GM19328 (cell line): ENCODE measurements around the gene BACH2.
A peak's percentile ranks its signal among the peaks of the same experiment; 100 is the strongest.
"Not testable (repeated sequence)": the region's sequence is repeated elsewhere in the genome, so short reads cannot be mapped to it uniquely, and the experiment has no call there.

Experiments used
- ATAC-seq: cut with Tn5 transposase; IDR thresholded peaks from one replicate; pipeline ENCODE4 v1.9.1; 2021; ENCODE audit warnings: mild to moderate bottlenecking, moderate library complexity; ENCODE audit not compliant: unreplicated experiment

BACH2 gene

DNA sequence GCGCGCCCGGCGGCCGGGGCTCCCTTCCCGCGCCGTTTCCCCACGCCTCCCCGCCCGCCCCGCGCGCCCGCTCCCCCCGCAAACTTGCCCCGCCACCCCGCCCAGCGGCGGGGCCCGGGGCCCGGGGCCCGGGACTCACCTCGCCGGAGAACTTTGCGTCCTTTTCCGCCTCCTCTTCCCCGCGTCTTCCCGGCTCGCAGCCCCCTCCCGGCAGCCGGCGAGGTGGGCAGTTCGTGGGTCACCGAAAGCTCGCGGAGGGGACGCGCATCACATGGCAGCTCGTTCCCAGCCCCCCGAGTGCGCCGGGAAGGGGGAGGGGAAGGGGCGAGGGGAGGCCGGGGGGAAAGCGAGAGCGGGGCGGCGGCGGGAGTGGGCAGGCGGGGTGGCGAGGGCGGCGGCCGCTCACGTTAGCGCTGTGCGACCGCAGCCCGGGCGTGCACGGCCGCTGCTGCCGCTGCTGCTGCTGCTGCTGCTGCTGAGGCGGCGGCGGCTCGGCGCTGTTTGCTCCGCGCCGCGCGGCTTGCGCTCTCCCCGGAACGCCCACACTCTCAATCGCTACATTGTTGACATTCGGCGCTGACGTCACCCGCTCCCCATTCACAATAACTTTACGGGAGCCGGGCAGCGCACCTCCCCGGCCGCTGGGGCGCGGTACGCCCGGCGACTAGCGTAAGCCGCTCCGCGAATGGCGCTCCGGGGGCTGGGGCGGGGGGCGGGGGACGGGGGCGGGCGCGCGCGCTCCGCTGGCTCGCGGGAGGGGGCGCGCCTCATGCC lies at the start of gene BACH2:
TSS of gene BACH2 (minus strand) at position 503 of the 774 bp plus-strand sequence. CDS start 287,999 bp downstream, outside the sequence.
- peak; percentile 47 for ATAC-seq

DNA sequence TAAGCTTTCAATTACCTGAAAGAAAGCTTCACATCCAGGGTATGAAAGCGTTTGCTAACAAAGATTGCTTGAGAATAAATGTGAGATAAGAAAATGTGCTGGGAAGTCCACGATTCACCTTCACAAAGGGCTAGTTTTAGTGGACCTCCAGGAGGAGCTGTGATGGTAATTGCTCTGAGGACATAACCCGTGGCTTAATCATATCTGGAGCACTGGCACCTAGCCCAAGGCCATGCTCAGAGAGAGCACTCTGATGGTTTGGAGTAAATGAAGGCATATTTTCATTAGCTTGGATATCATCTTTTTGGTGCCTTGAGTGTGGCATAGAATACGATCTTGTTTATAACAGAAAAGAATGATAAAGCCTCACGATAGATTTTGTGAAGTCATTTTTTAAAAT lies 46.9 kb upstream of the BACH2 start:
- no peak for ATAC-seq

DNA sequence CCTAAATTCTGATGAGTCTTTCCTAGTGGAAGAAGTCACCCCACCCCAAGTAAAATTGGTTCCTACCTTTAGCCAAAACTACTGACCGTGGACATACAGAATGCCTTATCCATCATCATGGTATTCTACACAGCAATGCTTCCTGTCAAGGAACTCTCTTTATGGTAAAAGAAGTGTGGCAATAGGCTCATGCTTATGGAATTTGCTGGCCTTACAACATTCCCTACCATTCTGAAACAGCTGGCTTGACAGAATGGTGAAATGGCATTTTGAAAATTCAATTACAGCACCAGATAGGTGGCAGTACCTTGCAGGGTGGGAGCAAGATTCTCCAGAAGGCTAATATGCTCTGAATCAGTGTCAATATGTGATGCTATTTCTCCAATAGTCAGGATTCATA lies 41.8 kb upstream of the BACH2 start:
- no peak for ATAC-seq

DNA sequence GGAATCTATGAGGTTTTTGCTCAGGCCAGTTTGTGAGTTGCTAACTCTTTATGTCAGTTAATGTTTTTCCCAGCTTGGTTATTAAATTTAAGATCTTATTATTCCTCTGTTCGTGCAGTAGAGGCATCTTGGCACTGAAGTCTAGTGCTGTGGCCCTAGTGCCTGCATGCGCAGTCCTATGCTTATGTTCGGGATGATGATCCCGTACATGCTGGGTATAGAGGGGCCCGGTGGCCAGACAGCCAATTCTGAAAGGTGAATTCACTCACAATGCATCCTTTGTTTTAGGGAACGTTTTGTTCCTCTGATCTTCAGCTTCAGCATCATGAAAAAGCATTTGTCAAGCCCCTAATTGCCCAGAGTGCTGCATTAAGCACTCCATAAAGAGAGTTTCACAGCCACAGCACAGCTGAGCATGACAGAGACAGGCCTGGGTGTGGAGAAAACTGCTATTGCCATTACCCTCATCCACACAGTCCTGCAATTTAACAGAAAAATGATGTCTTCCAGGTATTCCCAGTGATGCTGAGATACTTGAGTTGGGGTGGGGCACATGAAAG lies 39.8 kb upstream of the BACH2 start:
- ATAC-seq = no peak

DNA sequence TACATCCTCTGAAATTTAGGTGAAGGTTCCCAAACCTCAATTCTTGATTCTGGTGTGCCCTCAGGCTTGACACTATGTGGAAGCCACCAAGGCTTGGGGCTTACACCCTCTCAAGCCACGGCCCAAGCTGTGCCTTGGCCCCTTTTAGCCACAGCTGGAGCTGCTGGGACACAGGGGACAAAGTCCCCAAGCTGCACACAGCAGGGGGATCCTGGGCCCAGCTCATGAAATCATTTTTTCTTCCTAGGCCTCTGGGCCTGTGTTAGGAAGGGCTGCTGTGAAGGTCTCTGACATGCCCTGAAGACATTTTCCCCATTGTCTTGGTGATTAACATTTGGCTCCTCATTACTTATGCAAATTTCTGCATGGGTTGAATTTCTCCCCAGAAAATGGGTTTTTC lies 37.3 kb upstream of the BACH2 start:
- ATAC-seq = no peak

DNA sequence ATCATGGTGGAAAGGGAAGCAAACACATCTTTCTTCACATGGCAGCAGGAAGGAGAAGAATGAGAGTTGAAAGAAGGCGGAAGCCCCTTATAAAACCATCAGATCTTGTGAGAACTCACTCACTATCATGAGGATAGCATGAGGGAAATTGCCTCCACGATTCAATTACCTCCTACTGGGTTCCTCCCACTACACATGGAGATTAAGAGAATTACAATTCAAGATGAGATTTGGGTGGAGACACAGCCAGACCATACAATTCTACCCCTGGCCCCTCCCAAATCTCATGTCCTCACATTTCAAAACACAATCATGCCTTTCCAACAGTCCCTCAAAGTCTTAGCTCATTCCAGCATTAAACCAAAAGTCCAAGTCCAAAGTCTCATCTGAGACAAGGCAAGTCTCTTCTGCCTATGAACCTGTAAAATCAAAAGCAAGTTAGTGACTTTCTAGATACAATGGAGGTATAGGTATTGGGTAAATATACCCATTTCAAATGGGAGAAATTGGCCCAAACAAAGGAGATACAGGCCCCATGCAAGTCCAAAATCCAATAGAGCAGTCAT lies 36.4 kb upstream of the BACH2 start:
- not testable (repeated sequence) for ATAC-seq

DNA sequence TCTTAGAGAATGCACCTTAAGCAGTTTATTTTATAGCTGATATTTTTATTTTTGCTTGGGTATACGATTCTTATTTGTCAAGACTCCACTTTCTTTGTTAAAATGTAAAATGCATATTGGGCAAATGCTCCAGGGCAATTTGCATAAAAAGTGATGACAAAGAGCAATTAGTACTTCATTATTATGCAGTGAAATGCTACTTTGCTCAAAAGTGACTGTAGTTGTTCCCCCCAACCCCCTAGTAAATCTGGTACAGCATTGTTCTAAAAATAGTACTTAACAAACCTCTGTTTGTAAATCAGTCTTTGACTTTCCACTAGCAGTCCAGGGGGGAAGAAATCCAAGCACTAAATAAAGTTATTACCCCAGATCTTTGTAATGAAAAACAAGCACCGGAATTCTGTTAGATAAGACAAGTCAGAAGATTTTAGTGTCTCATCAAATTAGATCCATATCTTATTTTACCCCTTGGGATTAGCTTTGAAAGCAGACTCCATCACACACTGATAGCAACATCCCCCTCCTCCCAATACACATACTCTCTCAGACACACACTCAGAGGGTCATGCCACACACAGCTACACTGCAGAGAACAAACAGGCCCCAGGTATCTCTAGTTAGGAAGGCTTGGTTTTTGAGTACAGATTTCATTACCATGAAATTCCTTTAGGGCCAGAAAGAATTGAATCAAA lies 32.9 kb upstream of the BACH2 start:
- ATAC-seq = no peak

DNA sequence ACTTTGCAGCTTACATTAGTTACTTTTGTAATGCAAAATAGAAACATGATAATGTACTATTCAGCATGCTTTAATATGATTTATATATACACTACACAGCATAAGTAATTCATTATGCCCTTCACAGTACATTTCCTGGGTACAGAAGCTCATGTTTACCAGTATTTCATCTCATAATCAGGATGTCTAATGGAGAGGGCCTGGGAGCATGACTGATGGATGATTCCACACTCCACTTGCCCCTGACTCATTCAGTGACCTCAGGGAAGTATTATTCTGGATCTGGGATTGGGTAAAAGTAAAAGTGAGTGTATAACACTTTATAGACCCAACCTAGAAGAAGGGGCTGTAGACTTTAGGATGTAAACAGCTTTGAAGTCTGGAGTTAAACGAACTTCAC lies 31.4 kb upstream of the BACH2 start:
- no peak for ATAC-seq

DNA sequence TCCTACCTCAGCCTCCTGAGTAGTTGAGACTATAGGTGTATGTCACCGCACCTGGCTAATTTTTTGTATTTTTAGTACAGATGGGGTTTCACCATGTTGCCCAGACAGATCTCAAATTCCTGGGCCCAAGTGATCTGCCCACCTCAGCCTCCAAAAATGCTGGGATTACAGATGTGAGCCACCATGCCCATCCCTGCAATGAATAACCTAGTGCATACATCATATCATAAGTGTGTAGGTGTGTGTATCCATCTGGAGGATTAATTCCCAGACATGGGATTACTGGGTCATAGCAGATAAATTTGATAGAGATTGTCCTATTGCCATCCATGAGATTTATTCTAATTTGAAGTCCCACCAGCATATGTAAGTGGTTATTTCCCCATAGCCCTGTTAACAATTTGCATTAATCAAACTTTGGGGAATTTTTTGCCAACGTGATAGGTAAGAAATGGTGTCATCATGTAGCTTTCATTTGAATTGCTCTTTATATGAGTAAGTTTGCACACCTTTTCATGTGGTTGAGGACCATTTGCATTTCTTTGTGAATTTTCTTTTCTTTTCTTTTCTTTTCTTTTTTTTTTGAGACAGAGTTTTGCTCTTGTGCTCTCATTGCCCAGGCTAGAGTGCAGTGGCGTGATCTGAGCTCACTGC lies 29.9 kb upstream of the BACH2 start:
- no peak for ATAC-seq

DNA sequence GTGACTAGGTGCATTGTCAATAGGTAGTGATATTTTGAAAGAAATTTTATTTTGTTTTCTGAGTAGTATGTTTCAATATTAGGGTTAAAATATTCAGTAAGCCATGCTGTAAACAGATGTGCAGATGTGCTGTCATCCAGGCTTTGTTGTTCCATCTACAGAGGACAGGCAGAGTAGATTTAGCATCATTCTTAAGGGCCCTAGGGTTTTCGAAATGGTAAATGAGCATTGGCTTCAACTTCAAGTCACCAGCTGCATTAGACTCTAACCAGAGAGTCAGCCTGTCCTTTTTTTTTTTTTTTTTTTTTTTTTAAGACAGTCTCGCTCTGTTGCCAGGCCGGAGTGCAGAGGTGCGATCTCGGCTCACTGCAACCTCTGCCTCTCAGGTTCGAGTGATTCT lies 27.1 kb upstream of the BACH2 start:
- ATAC-seq = no peak

DNA sequence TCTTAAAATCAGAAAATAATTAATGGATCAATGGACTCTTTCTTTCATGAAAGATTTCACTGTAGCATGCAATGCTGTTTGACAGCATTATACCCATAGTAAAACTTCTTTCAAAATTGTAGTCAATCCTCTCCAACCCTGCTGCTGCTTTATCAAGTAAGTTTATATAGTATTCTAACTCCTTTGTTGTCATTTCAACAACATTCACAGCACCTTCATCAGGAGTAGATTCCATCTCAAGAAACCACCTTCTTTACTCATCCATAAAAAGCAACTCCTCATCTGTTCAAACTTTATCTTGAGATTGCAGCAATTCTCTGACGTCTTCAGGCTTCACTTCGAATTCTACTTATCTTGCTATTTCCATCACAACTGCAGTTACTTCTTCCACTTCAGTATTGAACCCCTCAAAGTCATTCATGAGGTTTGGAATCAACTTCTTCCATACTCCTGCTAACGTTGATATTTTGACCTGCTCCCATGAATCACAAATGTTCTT lies 26.4 kb upstream of the BACH2 start:
- ATAC-seq = no peak

DNA sequence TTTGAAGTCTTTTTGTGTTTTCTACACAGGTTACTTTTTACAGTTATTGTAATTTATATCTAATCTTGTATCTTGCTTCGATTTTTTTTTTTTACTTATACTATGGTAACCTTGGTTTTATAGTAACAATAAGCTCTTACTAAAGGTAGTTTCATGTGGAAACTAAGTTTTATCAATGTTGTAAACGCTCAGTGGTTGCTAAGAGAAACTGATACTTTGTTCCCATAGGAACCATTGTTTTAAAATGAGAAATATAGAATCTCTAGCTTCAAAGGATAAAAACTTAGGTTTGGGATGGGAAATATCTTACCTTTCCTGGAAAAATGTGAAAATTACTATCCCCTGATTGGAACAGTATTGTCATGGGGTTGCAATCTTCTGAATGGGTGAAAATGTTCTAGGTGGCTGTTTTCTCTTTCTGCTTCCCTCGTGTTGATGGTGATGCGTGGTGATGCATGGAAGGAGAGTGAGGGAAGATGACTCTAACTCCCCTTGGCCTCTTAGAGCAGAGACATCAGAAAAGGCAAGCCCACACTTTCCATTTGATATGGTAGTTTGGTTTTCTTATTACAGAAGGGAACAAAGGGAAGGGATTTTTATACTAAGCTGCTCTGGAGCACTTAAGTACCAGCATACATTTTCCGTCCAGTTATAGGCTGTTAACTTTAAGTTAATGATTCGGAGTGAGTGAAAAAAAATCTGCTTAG lies 23.5 kb upstream of the BACH2 start:
- no peak for ATAC-seq

DNA sequence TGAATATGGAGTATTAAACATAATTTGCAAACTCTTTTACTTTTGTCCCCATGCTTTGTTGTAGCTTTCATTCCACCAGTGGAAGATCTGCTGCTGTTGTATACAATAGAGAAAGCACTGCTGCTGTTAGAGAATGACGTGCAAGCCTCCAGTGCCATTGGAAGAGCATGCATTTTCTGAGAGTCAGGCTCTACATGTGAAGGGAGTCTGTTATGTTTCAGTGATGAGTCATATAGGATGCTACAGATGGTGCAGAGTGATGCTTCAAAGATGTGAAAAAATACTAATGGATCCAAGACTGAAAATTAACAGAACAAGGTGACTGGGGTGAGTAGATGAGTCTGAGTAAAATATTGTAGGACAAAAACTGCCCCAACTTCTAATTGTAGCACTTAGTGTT lies 22.4 kb upstream of the BACH2 start:
- no peak for ATAC-seq

DNA sequence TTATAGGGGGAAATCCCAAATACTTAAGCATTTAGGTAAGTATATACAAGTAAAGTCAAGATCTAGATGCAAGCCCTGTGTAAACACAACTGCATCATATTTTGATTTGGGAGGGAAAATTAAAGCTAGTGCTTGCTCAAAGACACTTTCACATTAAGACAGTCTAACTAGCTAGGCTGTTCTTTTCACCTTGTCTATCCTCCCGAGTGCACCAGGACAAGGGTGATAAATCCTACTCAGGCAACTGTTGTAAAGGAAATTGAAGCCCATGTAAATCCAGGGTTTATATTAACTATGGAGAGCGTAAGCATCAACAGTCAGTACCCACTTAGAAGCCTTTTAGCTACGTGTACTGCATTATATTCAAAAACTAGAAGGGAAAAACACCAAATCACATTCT lies 19.3 kb upstream of the BACH2 start:
- no peak for ATAC-seq

DNA sequence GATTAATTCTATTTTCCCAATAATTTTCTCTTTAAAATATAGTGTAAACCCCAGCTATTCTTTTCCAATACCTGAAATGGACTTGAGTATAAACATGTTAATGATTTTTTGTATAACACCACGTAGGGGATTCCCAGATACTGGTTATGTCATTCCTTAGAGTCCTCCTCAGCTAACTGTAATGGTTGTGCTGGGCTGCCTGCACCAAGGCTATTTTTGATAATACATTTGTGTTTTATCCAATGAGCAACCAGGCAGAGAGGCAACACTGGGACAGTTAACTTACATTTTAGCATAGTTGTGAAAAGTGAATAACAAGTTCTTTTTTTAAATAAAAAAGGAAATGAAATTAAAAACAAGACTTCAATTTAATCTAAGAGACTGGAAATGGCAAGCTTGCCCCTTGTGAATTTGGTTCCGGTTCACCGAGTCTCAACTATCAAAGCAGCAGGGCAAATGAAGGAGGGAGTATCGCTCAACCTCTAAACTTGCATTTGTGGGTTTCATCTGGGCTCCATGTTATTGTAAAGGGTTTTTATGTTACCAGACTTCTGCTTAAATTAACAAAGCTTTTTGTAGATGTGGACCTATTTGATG lies 18.8 kb upstream of the BACH2 start:
- no peak for ATAC-seq

DNA sequence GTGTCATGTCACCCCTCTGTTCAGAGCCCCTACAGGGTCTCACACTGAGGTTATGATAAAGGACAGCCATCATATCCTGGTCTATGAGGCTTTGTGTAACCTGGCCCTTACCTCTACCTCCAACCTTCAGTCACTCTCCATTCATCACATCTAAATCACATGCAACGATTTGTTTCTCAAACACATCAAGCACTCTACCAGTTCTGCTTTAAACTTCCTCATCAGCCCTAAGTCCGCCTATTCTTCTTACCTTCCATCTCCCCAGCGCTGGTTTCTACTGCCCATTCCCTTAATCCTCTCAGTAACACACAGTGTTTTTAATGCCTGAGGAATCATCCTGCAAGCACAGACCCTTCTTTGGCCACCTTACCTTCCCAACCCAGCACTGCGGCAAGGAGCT lies 17.9 kb upstream of the BACH2 start:
- no peak for ATAC-seq

DNA sequence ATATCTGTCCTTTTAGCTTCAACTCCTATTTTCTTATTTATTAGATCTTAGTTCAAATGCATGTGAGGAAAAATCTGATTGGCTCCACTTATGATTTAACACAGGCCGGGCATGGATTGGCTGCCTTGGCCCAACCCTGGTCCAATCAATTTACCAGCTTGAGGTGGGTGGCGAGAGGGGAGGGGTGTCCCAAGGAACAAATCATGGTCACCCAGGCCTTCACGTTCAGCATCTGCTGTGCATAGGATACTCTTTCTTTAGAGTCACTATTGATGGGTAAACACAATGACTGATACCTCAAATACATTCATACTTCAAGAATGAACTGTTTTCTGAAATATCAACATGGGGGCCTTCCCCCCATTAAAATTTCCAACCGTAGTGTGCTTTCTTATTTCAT lies 14.9 kb upstream of the BACH2 start:
- no peak for ATAC-seq

DNA sequence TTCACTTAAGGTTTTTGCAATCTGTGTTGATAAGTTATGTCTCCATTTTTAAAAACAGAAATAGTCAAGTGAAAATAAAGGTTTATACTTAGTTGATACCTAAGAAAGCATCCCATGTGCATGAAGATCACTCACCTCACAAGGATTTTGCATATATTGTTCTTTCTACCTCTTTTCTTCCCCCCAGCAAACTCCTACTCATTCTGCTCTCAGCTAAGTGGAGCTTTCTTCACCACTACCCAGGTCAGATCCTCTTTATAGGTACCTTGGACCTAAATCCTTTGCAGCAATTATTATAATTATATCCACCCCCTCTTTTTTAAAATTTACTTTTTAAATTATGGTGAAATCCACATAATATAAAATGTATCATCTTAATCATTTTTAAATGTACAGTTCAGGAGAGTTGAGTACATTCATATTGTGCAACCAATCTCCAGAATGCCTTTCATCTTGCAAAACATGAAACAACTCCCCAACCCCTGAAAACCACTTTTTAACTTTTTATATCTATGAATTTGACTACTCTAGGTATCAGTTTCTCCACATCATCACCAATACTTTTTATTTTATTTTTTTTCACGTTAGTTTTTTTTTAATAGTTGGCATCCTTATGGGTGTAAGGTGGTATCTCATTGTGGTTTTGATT lies 9.3 kb upstream of the BACH2 start:
- ATAC-seq = no peak

DNA sequence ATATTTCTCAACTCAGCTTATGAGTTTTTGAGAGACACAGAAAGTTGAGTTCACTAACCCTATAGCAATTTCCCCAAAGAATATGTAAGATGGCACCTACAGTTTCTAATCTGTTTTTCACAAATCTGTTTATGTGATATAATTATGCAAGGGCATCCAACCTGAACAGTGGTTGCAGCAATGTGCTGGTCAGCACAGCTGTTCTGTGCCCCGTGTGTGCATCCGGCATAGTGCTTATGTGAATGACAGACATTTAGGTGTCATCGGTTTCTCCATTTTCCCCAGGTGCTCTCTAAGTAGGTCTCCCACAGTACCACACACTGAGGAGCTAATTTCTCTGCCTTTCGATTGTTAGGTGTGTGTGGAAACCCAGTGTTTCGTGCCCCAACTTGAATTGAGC lies 7.7 kb upstream of the BACH2 start:
- no peak for ATAC-seq

DNA sequence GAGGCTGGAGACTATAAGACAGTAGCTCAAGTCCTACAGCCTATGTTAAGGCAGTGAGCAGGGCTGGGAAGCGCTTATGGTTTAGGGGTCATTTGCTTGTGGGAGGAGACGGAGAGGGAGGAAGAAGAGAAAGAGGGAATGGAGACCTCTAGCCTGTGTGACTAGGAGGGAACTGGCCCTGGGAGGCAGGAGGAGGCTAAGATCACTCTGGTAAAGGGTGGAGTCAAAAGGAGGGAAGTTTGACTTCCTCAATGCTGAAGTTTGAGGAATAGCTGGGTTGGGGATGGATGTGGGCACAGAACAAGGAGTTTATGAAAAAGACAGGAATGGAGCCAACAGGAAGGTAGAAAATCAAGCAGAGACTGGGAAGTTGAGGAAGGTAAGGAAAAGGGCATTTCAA lies 6.4 kb upstream of the BACH2 start:
- ATAC-seq = no peak
